Endothelial cell of umbilical vein (primary cell): ENCODE measurements around the gene TEKTIP1. TPM values are rescaled to one million over a fixed set of nuclear protein-coding genes. Genes with fewer than 3 reads are reported as not detected.

ENCODE experiments used
- BruUV-seq: library from RNA; stranded (reverse); fragments of 400-500 nt; replicated peaks from 2 replicates; lab custom pipeline; 2021; lab: Mats Ljungman, UMichigan
- CTCF ChIA-PET: fragments of 300-600, 350-600 bp; sonication (Branson Sonifier 250); formaldehyde crosslinking; loops from one replicate; lab custom pipeline; 2021; ENCODE audit warnings: antibody characterized with exemption, inconsistent platforms; lab: Charles Lee
- POLR2A ChIA-PET: fragments of 300-600, 350-600 bp; sonication (Branson Sonifier 250); formaldehyde crosslinking; loops from one replicate; lab custom pipeline; 2021; ENCODE audit warnings: antibody characterized with exemption, inconsistent platforms; lab: Charles Lee
- DNase-seq: peaks from one replicate; pipeline ENCODE4 v3.0.0-alpha.2; 2011; ENCODE audit warnings: low read depth, low spot score
- FAIRE-seq: peaks from 2 replicates; lab custom pipeline; 2011; peaks lifted over from hg19 to GRCh38; lab: Jason Lieb, UNC
- H2AFZ ChIP-seq: 2 replicates; pipeline ENCODE4 v1.6.0; 2012; ENCODE audit warnings: low read depth, low read length, control low read depth, inconsistent platforms
- H3K27ac ChIP-seq: 2 replicates; pipeline ENCODE4 v1.5.1; 2011; ENCODE audit warnings: low read depth, mild to moderate bottlenecking, control low read depth, low read length, moderate library complexity; ENCODE audit not compliant: insufficient read depth
- H3K27me3 ChIP-seq, 2 experiments: 2 replicates each; pipeline versions ENCODE4 v1.6.0 to v1.6.1; 2011; ENCODE audit warnings: low read length in 2 of 2, mixed read lengths in 1 of 2; ENCODE audit not compliant: control insufficient read depth in 2 of 2, insufficient read depth in 2 of 2
- H3K36me3 ChIP-seq, 2 experiments: 2 replicates in 1 of 2; 3 replicates in 1 of 2; pipeline ENCODE4 v1.5.1; 2011; ENCODE audit warnings: low read length in 2 of 2, mild to moderate bottlenecking in 1 of 2, moderate library complexity in 1 of 2; ENCODE audit not compliant: control insufficient read depth in 2 of 2, insufficient read depth in 2 of 2; ENCODE audit errors: extremely low read depth in 1 of 2
- H3K4me1 ChIP-seq: 3 replicates; pipeline ENCODE4 v1.5.1; 2011; ENCODE audit warnings: mild to moderate bottlenecking, low read length; ENCODE audit not compliant: control insufficient read depth, insufficient read depth; ENCODE audit errors: extremely low read depth
- H3K4me2 ChIP-seq: 2 replicates; pipeline ENCODE4 v1.6.1; 2011; ENCODE audit warnings: low read length, control low read depth, mixed read lengths; ENCODE audit not compliant: insufficient read depth
- H3K4me3 ChIP-seq, 3 experiments: fragments of 200-600 bp in 1 of 3; sonication (generic), shearing (Covaris generic) in 1 of 3; replicated peaks in 1 of 3; 2 replicates each; pipeline ENCODE4 v1.5.1; 2011 to 2016; ENCODE audit warnings: control low read depth in 3 of 3, low read length in 3 of 3, mild to moderate bottlenecking in 2 of 3, inconsistent platforms in 1 of 3, low read depth in 1 of 3, moderate library complexity in 1 of 3; ENCODE audit not compliant: insufficient read depth in 1 of 3
- H3K79me2 ChIP-seq: 2 replicates; pipeline ENCODE4 v1.6.0; 2012; ENCODE audit warnings: low read length, inconsistent platforms; ENCODE audit not compliant: control insufficient read depth, insufficient read depth
- H3K9ac ChIP-seq: replicated peaks from 2 replicates; pipeline ENCODE3; 2011; ENCODE audit warnings: low read length, control low read depth; ENCODE audit not compliant: insufficient read depth; ENCODE audit errors: extremely low read depth
- H3K9me1 ChIP-seq: replicated peaks from 3 replicates; pipeline ENCODE4 v1.6.0; 2011; ENCODE audit warnings: mild to moderate bottlenecking, low read length; ENCODE audit not compliant: control insufficient read depth, insufficient read depth; ENCODE audit errors: extremely low read depth
- H3K9me3 ChIP-seq: replicated peaks from 2 replicates; pipeline ENCODE4 v1.5.1; 2012; ENCODE audit warnings: low read length, inconsistent platforms; ENCODE audit not compliant: control insufficient read depth, insufficient read depth
- H4K20me1 ChIP-seq: replicated peaks from 2 replicates; pipeline ENCODE3; 2011; ENCODE audit warnings: mild to moderate bottlenecking, low read length; ENCODE audit not compliant: control insufficient read depth, insufficient read depth; ENCODE audit errors: extremely low read depth
- CTCF ChIP-seq, 2 donors: IDR thresholded peaks; 1 replicate in 1 of 2; 2 replicates in 1 of 2; pipeline ENCODE4 v1.5.1; 2011; ENCODE audit warnings: low read length in 2 of 2, mild to moderate bottlenecking in 2 of 2, moderate library complexity in 2 of 2, control low read depth in 1 of 2, inconsistent platforms in 1 of 2, low read depth in 1 of 2; ENCODE audit not compliant: insufficient read depth in 1 of 2; ENCODE audit errors: extremely low read depth in 1 of 2
- POLR2A ChIP-seq: IDR thresholded peaks from 2 replicates; pipeline ENCODE4 v1.6.1; 2012; ENCODE audit warnings: low read depth, mild to moderate bottlenecking, control low read depth, low read length
- dilution Hi-C: fragments of 300-500 bp; cut with MboI; formaldehyde crosslinking; loops from one replicate; pipeline ENCODE4 v1.15.0; 2019; ENCODE audit warnings: low sequenced_read_pairs; ENCODE audit not compliant: extremely low pct_ligation_motif_present
- intact Hi-C: fragments of 100-400 bp; cut with micrococcal nuclease; formaldehyde crosslinking; loops from one replicate; pipeline ENCODE4 v1.10.0; 2022
- polyA plus RNA-seq, 4 experiments: library from polyadenylated mRNA; depleted of rRNA in 3 of 4; stranded (reverse) in 3 of 4; unstranded in 1 of 4; fragments of >200 nt; gene quantifications; 2 replicates each; pipeline versions ENCODE4 v1.2.1 to v1.2.3, GENCODE V29; 2011 to 2012; ENCODE audit warnings: missing spikeins in 1 of 4
- total RNA-seq: library from RNA; stranded (reverse); gene quantifications from 2 replicates; pipeline ENCODE4 v1.2.3, GENCODE V29; 2021

Gene TEKTIP1
- total and polyA plus RNA-seq, 2 donors (not counting 3 experiments of a cell fraction or from before 2014, with no cell fraction given), result 0.73 TPM; not detected in 1

GRCh38 chr19:3573162-3573857 is 34.3 kb downstream of the TEKTIP1 start:
- peak overlapping the region; percentile 78 for H3K9ac ChIP-seq
- BruUV-seq, result TSS peak; percentile 45
- H3K4me3 ChIP-seq, result peak overlapping the region; percentile 81 to 99 (median 97)
- no peaks in the 10 kb centered on the region for H3K9me1 ChIP-seq
- H3K4me2 ChIP-seq, result peak overlapping the region; percentile 75
- peak overlapping the region; percentile 65 for H3K27ac ChIP-seq
- TF ChIP-seq CTCF (IDR thresholded peaks at IDR 0.05; ENCODE audit: extremely low read depth in 1 of 2, insufficient read depth in 1 of 2, low read depth in 1 of 2, low read length in 2 of 2), result no peak
- TF ChIP-seq POLR2A, result peak; percentile 19
- ChIA-PET POLR2A (interaction anchor here (1.5 kb wide), 1 partner anchor 16 kb away, joined by 6 read pairs; the partner anchor contains the start of gene MFSD12), CTCF (interaction anchor here (0.6 to 2.6 kb wide), 6 partner anchors 12 to 1429 kb away, joined by 3 to 27 read pairs (median 3); partner anchors contain the start of gene GIPC3)
- dilution Hi-C loops, result no loop called here
- DNase-seq (no peak), FAIRE-seq (no peak)
- H3K27me3 ChIP-seq, result no peaks in the 10 kb centered on the region
- no peaks in the 10 kb centered on the region for H3K9me3 ChIP-seq
- H3K4me1 ChIP-seq, result peaks cover 15% of the 10 kb centered on the region
- intact Hi-C loops, result loop anchor here (2.0 to 5.0 kb wide), 4 partner anchors 34 to 99 kb away; partner anchors contain the start of genes CACTIN, FZR1 and TBXA2R
- no peaks in the 10 kb centered on the region for H4K20me1 ChIP-seq
- H3K36me3 ChIP-seq, result peaks cover 0 to 3% of the 10 kb centered on the region in 2 experiments
- H3K79me2 ChIP-seq, result peaks cover 2% of the 10 kb centered on the region
- H2AFZ ChIP-seq, result peak overlapping the region; percentile 27
